K562 (cell line): ENCODE data around the gene TMA16. TPM values are rescaled to one million over a fixed set of nuclear protein-coding genes. Genes with fewer than 3 reads are reported as not detected.

Experiments
- ATAC-seq: fragments of 200-7000 bp; cut with Tn5 transposase; 3 replicates; pipeline ENCODE4 v1.9.1; 2020; ENCODE audit warnings: moderate library complexity
- BruUV-seq: library from RNA; stranded (reverse); fragments of 400-500 nt; replicated peaks from 2 replicates; lab custom pipeline; 2021; lab: Mats Ljungman, UMichigan
- CTCF ChIA-PET: fragments of 300-600 bp; formaldehyde crosslinking; extraction: SDS; loops from one replicate; lab custom pipeline; 2021; ENCODE audit warnings: low intra/inter-chr PET ratio; lab: Yijun Ruan, JAX
- POLR2A ChIA-PET: fragments of 300-600, 350-650 bp; sonication (Branson Sonifier 250); formaldehyde crosslinking; extraction: SDS; loops from one replicate; lab custom pipeline; 2021; ENCODE audit warnings: antibody characterized with exemption, inconsistent platforms; lab: Yijun Ruan, JAX
- DNase-seq, 4 experiments: peaks; one replicate each; pipeline versions ENCODE4 v3.0.0 to v3.0.0-alpha.2; 2011 to 2018; ENCODE audit warnings: low spot score in 3 of 4, mixed read lengths in 3 of 4; ENCODE audit errors: extremely low read depth in 1 of 4
- FAIRE-seq: peaks from 2 replicates; lab custom pipeline; 2011; peaks lifted over from hg19 to GRCh38; lab: Jason Lieb, UNC
- H2AFZ ChIP-seq: 2 replicates; pipeline ENCODE4 v1.6.0; 2011; ENCODE audit warnings: low read depth, low read length, control low read depth, inconsistent platforms
- H3K27ac ChIP-seq: fragments of 200-600 bp; 3 replicates; pipeline ENCODE4 v1.8.0; 2011; ENCODE audit warnings: low read depth, mild to moderate bottlenecking, control low read depth, inconsistent platforms, low read length, moderate library complexity, mixed read lengths; ENCODE audit errors: extremely low read depth
- H3K27me3 ChIP-seq, 2 experiments: fragments of 300-600 bp in 1 of 2; 2 replicates in 1 of 2; 3 replicates in 1 of 2; pipeline versions ENCODE4 v1.6.0 to v1.8.0; 2011; ENCODE audit warnings: inconsistent platforms in 2 of 2, low read length in 2 of 2, mild to moderate bottlenecking in 1 of 2, mixed read lengths in 1 of 2, moderate library complexity in 1 of 2; ENCODE audit not compliant: control insufficient read depth in 2 of 2, insufficient read depth in 2 of 2
- H3K36me3 ChIP-seq: fragments of 300-600 bp; 3 replicates; pipeline ENCODE4 v1.8.0; 2011; ENCODE audit warnings: mild to moderate bottlenecking, low read length, inconsistent platforms; ENCODE audit not compliant: control insufficient read depth, insufficient read depth
- H3K4me1 ChIP-seq, 2 experiments: fragments of 200-600 bp in 1 of 2; replicated peaks in 1 of 2; 2 replicates in 1 of 2; 3 replicates in 1 of 2; pipeline versions ENCODE4 v1.5.1 to v1.8.0; 2011; ENCODE audit warnings: inconsistent platforms in 2 of 2, low read length in 2 of 2, mild to moderate bottlenecking in 1 of 2, mixed read lengths in 1 of 2, moderate library complexity in 1 of 2; ENCODE audit not compliant: control insufficient read depth in 2 of 2, insufficient read depth in 2 of 2
- H3K4me2 ChIP-seq: 2 replicates; pipeline ENCODE4 v1.6.1; 2011; ENCODE audit warnings: low read length, control low read depth, inconsistent platforms, mixed read lengths; ENCODE audit not compliant: insufficient read depth
- H3K4me3 ChIP-seq: fragments of 200-600 bp; sonication (generic), shearing (Covaris generic); 2 replicates; pipeline ENCODE4 v1.5.1; 2016; ENCODE audit warnings: control low read depth, inconsistent platforms
- H3K79me2 ChIP-seq: fragments of 200-600 bp; 3 replicates; pipeline ENCODE4 v1.8.0; 2011; ENCODE audit warnings: low read length, inconsistent platforms; ENCODE audit not compliant: control insufficient read depth, insufficient read depth
- H3K9ac ChIP-seq, 2 experiments: 2 replicates each; pipeline versions ENCODE4 v1.6.0 to v1.6.1; 2011; ENCODE audit warnings: low read depth in 2 of 2, low read length in 2 of 2, control low read depth in 1 of 2, inconsistent platforms in 1 of 2, mild to moderate bottlenecking in 1 of 2, mixed read lengths in 1 of 2; ENCODE audit not compliant: insufficient read depth in 1 of 2
- H3K9me1 ChIP-seq: one replicate; pipeline ENCODE4 v1.6.0; 2011; ENCODE audit warnings: inconsistent platforms, mild to moderate bottlenecking, low read length, moderate library complexity; ENCODE audit not compliant: control insufficient read depth, insufficient read depth
- H3K9me3 ChIP-seq: replicated peaks from 2 replicates; pipeline ENCODE4 v1.5.1; 2011; ENCODE audit warnings: low read depth, low read length, inconsistent platforms; ENCODE audit not compliant: control insufficient read depth, insufficient read depth
- H4K20me1 ChIP-seq: replicated peaks from 2 replicates; pipeline ENCODE4 v1.6.1; 2011; ENCODE audit warnings: low read length, inconsistent platforms, mixed read lengths; ENCODE audit not compliant: control insufficient read depth, insufficient read depth
- BACH1 ChIP-seq: fragments of 200-800 bp; sonication (Bioruptor generic); IDR thresholded peaks from 2 replicates; pipeline ENCODE4 v1.6.1; 2016; ENCODE audit warnings: missing genetic modification characterization, missing compliant biosample characterization
- KAT2B ChIP-seq: IDR thresholded peaks from one replicate; pipeline ENCODE4 v1.6.1; 2012; ENCODE audit warnings: low read depth, mild to moderate bottlenecking, control low read depth, inconsistent platforms, low read length, moderate library complexity
- KAT7 ChIP-seq: sonication (generic); formaldehyde crosslinking; IDR thresholded peaks from 2 replicates; pipeline ENCODE4 v1.8.0; 2022; ENCODE audit warnings: missing genetic modification reagents, mild to moderate bottlenecking, borderline replicate concordance
- MCM3 ChIP-seq: fragments of 450-650 bp; IDR thresholded peaks from 2 replicates; pipeline ENCODE4 v1.6.1; 2016
- NONO ChIP-seq, 2 experiments: fragments of 200-400 bp in 1 of 2; fragments of 450-650 bp in 1 of 2; formaldehyde crosslinking in 1 of 2; IDR thresholded peaks; 2 replicates each; pipeline ENCODE4 v1.6.1; 2017; ENCODE audit warnings: low read depth in 2 of 2, mild to moderate bottlenecking in 2 of 2, moderate library complexity in 2 of 2, low read length in 1 of 2
- PBX2 ChIP-seq, 2 experiments: IDR thresholded peaks in 1 of 2; conservative IDR thresholded peaks in 1 of 2; 2 replicates each; pipeline ENCODE4 v1.6.1; 2016; ENCODE audit warnings: low read depth in 2 of 2, mild to moderate bottlenecking in 1 of 2, missing compliant biosample characterization in 1 of 2, missing genetic modification characterization in 1 of 2, moderate library complexity in 1 of 2
- SRSF3 ChIP-seq: fragments of 200-400 bp; formaldehyde crosslinking; IDR thresholded peaks from 2 replicates; pipeline ENCODE4 v1.6.1; 2016; ENCODE audit warnings: mild to moderate bottlenecking, low read length, moderate library complexity; ENCODE audit not compliant: insufficient read depth
- ZNF224 ChIP-seq: sonication (generic); formaldehyde crosslinking; IDR thresholded peaks from 2 replicates; pipeline ENCODE4 v1.8.0; 2022; ENCODE audit warnings: mild to moderate bottlenecking, missing genetic modification reagents
- WGBS: fragments of 100-300 bp; shearing (Covaris generic); methylation state at CpG from one replicate; pipeline ENCODE4 v1.1.6; 2016; ENCODE audit warnings: low coverage, mixed read lengths; ENCODE audit not compliant: insufficient coverage; ENCODE audit errors: missing lambda C conversion rate; 5-methylcytosine and 5-hydroxymethylcytosine counted together
- in situ Hi-C: fragments of 300-500 bp; cut with MboI; formaldehyde crosslinking; loops from 4 replicates; pipeline ENCODE4 v1.15.0; 2018; ENCODE audit warnings: inconsistent platforms, mixed read lengths
- intact Hi-C: fragments of 100-400 bp; cut with micrococcal nuclease; formaldehyde crosslinking; loops from 2 replicates; pipeline ENCODE4 v1.14.2; 2022
- polyA plus RNA-seq, 8 experiments: library from polyadenylated mRNA; depleted of rRNA in 4 of 8; stranded (reverse) in 5 of 8; unstranded in 3 of 8; fragments of >200 nt; fragmentation: Nextera tagmentation in 2 of 8; fragmentation: Illumina TruSeq in 1 of 8; extraction: Ambion mirVana in 2 of 8; extraction: Trizol in 1 of 8; gene quantifications; 2 replicates each; pipeline versions ENCODE4 v1.2.1 to v1.2.3, GENCODE V29; 2011 to 2014; ENCODE audit warnings: inconsistent platforms in 1 of 8, missing spikeins in 1 of 8
- total RNA-seq, 7 experiments: library from RNA; depleted of rRNA in 6 of 7; stranded (reverse); fragments of >200 nt in 6 of 7; fragmentation: Illumina TruSeq in 2 of 7; extraction: Trizol in 2 of 7; gene quantifications; 2 replicates each; pipeline versions ENCODE4 v1.2.1 to v1.2.3, GENCODE V29; 2011 to 2021; ENCODE audit warnings: low replicate concordance in 1 of 7

The TMA16 gene
- total and polyA plus RNA-seq, 9 of the 15 experiments (the other 6 are each of a cell fraction or from before 2014, with no cell fraction given) = 27.7 to 74.8 (median 66.6) TPM

- ChIA-PET CTCF (no interaction called here), POLR2A (no interaction called here)
- 89% methylated on average over 8 of the region's 8 CpGs for WGBS
- no peak overlapping the region for H3K27ac ChIP-seq
- ATAC-seq (no peak), FAIRE-seq (no peak), DNase-seq (no peak)
- no TSS peak for BruUV-seq
- no peak overlapping the region for H3K4me3 ChIP-seq
- H3K36me3 ChIP-seq = peaks cover 97% of the 10 kb centered on the region
- TF ChIP-seq SRSF3 = no peak
- no peak for TF ChIP-seq MCM3
- no peak for TF ChIP-seq NONO (IDR thresholded peaks at IDR 0.05; ENCODE audit: low read depth in 2 of 2, low read length in 1 of 2)
- no peaks in the 10 kb centered on the region for H3K9me3 ChIP-seq
- no peak overlapping the region for H3K4me2 ChIP-seq
- H3K9ac ChIP-seq = no peak overlapping the region
- H2AFZ ChIP-seq = no peak overlapping the region
- in situ Hi-C loops = no loop called here
- no peaks in the 10 kb centered on the region for H4K20me1 ChIP-seq
- peaks cover 29% of the 10 kb centered on the region for H3K79me2 ChIP-seq
- H3K9me1 ChIP-seq = no peaks in the 10 kb centered on the region
- H3K4me1 ChIP-seq = no peaks in the 10 kb centered on the region
- intact Hi-C loops = no loop called here
- H3K27me3 ChIP-seq = no peaks in the 10 kb centered on the region
Observed at GRCh38 chr4:163515198-163515597, 20.7 kb downstream of the TMA16 start.

GRCh38 chr4:163523791-163524365 is 29.4 kb downstream of the TMA16 start:
- H3K27me3 ChIP-seq = no peaks in the 10 kb centered on the region
- H3K9me3 ChIP-seq = no peaks in the 10 kb centered on the region
- H2AFZ ChIP-seq = no peak overlapping the region
- in situ Hi-C loops (no loop called here), intact Hi-C loops (no loop called here)
- ATAC-seq (no peak), DNase-seq (no peak), FAIRE-seq (no peak)
- WGBS = 94% methylated on average over 2 of the region's 3 CpGs
- no peak overlapping the region for H3K27ac ChIP-seq
- H3K9me1 ChIP-seq = no peaks in the 10 kb centered on the region
- ChIA-PET CTCF (no interaction called here), POLR2A (interaction anchor here (0.7 to 0.9 kb wide), 2 partner anchors 16 to 135 kb away, joined by 3 to 4 read pairs; no protein-coding TSS in a partner anchor)
- peaks cover 91% of the 10 kb centered on the region for H3K36me3 ChIP-seq
- TF ChIP-seq BACH1 (tag) = no peak
- no peak for TF ChIP-seq KAT2B
- no peak for TF ChIP-seq PBX2 (CRISPR knock-in tag; IDR thresholded peaks at IDR 0.05; ENCODE audit: low read depth)
- peak; percentile 25; the same call in 1 of the 2 replicates for TF ChIP-seq PBX2 (tag; conservative IDR thresholded peaks at IDR 0.05; ENCODE audit: low read depth)
- no peak for TF ChIP-seq ZNF224 (CRISPR knock-in tag)
- no peak for TF ChIP-seq KAT7 (CRISPR knock-in tag)
- no TSS peak for BruUV-seq
- H3K4me3 ChIP-seq = no peak overlapping the region
- no peaks in the 10 kb centered on the region for H3K4me1 ChIP-seq
- no peak overlapping the region for H3K9ac ChIP-seq
- no peaks in the 10 kb centered on the region for H4K20me1 ChIP-seq
- no peak overlapping the region for H3K4me2 ChIP-seq
- H3K79me2 ChIP-seq = no peaks in the 10 kb centered on the region
